ENCODE measurements around the gene CD300E. TPM values are rescaled to one million over a fixed set of nuclear protein-coding genes. Genes with fewer than 3 reads are reported as not detected.

CD300E gene
- total RNA-seq, 1 experiment from 2014 or later, result not detected

GRCh38 chr17:74624131-74624530, 593 bp upstream of the CD300E start:
- no peak for ATAC-seq

DNA sequence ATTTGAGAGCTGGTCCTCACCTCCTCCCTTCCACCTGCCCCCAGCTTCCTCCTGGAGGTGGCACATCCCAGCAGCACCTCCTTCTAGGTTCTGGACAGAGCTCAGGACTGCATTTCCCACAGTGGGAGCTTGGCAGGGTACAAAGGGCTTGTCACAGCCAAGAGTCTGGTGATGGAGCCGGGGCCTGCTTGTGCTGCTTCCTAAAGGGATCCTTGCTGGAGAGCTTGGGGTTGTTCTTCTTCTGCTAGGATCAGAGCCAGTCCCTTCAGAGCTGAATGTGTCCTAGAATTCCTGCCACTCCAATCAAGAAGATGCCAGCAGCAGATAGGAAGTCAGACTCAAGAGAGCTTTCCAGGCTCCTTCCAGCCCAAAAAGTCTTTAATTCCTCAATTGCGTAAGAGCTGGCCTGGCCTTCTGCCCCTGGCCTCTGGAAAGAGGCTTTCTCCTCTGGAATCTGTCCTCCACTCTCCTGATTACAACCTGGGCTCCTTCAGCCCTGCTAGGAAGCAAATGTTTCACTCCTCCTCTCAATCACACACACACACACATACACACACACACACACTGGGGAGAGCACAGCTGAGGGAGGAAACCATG, 4.4 kb downstream of the CD300E start:
- no peak overlapping the region for H3K27ac ChIP-seq (ENCODE audit: low read length)
- intact Hi-C loops (cut with micrococcal nuclease), result no loop called here
- H3K36me3 ChIP-seq (ENCODE audit: low read depth, low read length), result no peaks in the 10 kb centered on the region
- no peaks in the 10 kb centered on the region for H3K9me2 ChIP-seq (replicated peaks; ENCODE audit: low read length)
- H3F3A ChIP-seq (ENCODE audit: low read length, unreplicated experiment), result no peaks in the 10 kb centered on the region
- H4K20me1 ChIP-seq (ENCODE audit: low read length), result no peaks in the 10 kb centered on the region
- TF ChIP-seq EZH2phosphoT487 (IDR thresholded peaks at IDR 0.05; ENCODE audit: borderline replicate concordance, low read length) (no peak), EZH2 (IDR thresholded peaks at IDR 0.05; ENCODE audit: low read length, unreplicated experiment) (no peak)
- TF ChIP-seq, protein P1, sequence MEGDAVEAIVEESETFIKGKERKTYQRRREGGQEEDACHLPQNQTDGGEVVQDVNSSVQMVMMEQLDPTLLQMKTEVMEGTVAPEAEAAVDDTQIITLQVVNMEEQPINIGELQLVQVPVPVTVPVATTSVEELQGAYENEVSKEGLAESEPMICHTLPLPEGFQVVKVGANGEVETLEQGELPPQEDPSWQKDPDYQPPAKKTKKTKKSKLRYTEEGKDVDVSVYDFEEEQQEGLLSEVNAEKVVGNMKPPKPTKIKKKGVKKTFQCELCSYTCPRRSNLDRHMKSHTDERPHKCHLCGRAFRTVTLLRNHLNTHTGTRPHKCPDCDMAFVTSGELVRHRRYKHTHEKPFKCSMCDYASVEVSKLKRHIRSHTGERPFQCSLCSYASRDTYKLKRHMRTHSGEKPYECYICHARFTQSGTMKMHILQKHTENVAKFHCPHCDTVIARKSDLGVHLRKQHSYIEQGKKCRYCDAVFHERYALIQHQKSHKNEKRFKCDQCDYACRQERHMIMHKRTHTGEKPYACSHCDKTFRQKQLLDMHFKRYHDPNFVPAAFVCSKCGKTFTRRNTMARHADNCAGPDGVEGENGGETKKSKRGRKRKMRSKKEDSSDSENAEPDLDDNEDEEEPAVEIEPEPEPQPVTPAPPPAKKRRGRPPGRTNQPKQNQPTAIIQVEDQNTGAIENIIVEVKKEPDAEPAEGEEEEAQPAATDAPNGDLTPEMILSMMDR (conservative IDR thresholded peaks at IDR 0.05; ENCODE audit: low read depth, low read length), result no peak
- no peak for DNase-seq
- H2AFZ ChIP-seq (ENCODE audit: low read length), result no peak overlapping the region
- no peak overlapping the region for H3K4me2 ChIP-seq (ENCODE audit: low read length)
- no TSS peak for BruUV-seq (replicated peaks)
- ATAC-seq, result no peak
- no peaks in the 10 kb centered on the region for H3K79me2 ChIP-seq (ENCODE audit: low read length)
- no peak overlapping the region for H3K9ac ChIP-seq (ENCODE audit: low read length)
- ChIA-PET POLR2A (ENCODE audit: unreplicated experiment) (no interaction called here), CTCF (no interaction called here)
- no peak overlapping the region for H3K4me3 ChIP-seq (ENCODE audit: low read length)
- H3K27me3 ChIP-seq (ENCODE audit: low read length), result peaks cover 86% of the 10 kb centered on the region
- H3K9me3 ChIP-seq (ENCODE audit: low read length), result no peaks in the 10 kb centered on the region
- no peaks in the 10 kb centered on the region for H3K4me1 ChIP-seq (ENCODE audit: insufficient read depth, low read length)

More at GRCh38 chr17:74624131-74624530, 593 bp upstream of the CD300E start:
- no peaks in the 10 kb centered on the region for H3K9me2 ChIP-seq (replicated peaks; ENCODE audit: low read length)
- intact Hi-C loops (cut with micrococcal nuclease), result no loop called here
- no peaks in the 10 kb centered on the region for H4K20me1 ChIP-seq (ENCODE audit: low read length)
- peaks cover 79% of the 10 kb centered on the region for H3K27me3 ChIP-seq (ENCODE audit: low read length)
- no peaks in the 10 kb centered on the region for H3K9me3 ChIP-seq (ENCODE audit: low read length)
- DNase-seq, result no peak
- BruUV-seq (replicated peaks), result no TSS peak
- ChIA-PET POLR2A (ENCODE audit: unreplicated experiment) (no interaction called here), CTCF (no interaction called here)
- no peak overlapping the region for H3K27ac ChIP-seq (ENCODE audit: low read length)
- no peak overlapping the region for H3K4me2 ChIP-seq (ENCODE audit: low read length)
- no peaks in the 10 kb centered on the region for H3F3A ChIP-seq (ENCODE audit: low read length, unreplicated experiment)
- H3K36me3 ChIP-seq (ENCODE audit: low read depth, low read length), result no peaks in the 10 kb centered on the region
- no peak for TF ChIP-seq EZH2 (IDR thresholded peaks at IDR 0.05; ENCODE audit: low read length, unreplicated experiment)
- TF ChIP-seq EZH2phosphoT487 (IDR thresholded peaks at IDR 0.05; ENCODE audit: borderline replicate concordance, low read length), result no peak
- no peaks in the 10 kb centered on the region for H3K79me2 ChIP-seq (ENCODE audit: low read length)
- no peaks in the 10 kb centered on the region for H3K4me1 ChIP-seq (ENCODE audit: insufficient read depth, low read length)
- no peak overlapping the region for H3K4me3 ChIP-seq (ENCODE audit: low read length)
- H3K9ac ChIP-seq (ENCODE audit: low read length), result no peak overlapping the region
- no peak overlapping the region for H2AFZ ChIP-seq (ENCODE audit: low read length)

DNA sequence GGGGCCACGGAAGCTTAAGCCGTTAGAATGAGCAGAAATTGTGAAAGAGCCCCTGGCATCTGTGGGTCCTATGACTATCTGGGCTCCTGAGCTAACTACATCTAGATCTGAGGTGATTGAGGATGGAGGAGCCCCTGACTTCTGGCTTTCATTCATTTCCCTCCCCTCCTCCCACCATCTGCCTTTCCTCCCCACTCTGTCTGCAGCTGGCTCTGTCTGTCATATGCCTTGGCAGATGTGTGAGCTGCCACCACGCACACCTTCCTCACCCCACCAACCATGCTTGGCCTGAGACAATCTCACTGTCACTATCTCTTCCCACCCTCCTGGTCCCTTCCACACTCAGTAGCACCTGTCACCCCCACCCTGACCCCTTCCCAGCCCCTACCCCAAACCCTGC, 5.1 kb downstream of the CD300E start:
- no peaks in the 10 kb centered on the region for H3F3A ChIP-seq (ENCODE audit: low read length, unreplicated experiment)
- intact Hi-C loops (cut with micrococcal nuclease), result no loop called here

More for the DNA sequence above, 5.1 kb downstream of the CD300E start:
- ChIA-PET CTCF (no interaction called here), POLR2A (ENCODE audit: unreplicated experiment) (no interaction called here)
- no peak for ATAC-seq
- H3K36me3 ChIP-seq (ENCODE audit: low read depth, low read length), result no peaks in the 10 kb centered on the region
- TF ChIP-seq, protein P1 (conservative IDR thresholded peaks at IDR 0.05; ENCODE audit: low read depth, low read length), result no peak
- no peak for TF ChIP-seq EZH2 (IDR thresholded peaks at IDR 0.05; ENCODE audit: low read length, unreplicated experiment)
- TF ChIP-seq EZH2phosphoT487 (IDR thresholded peaks at IDR 0.05; ENCODE audit: borderline replicate concordance, low read length), result no peak
- H3K9ac ChIP-seq (ENCODE audit: low read length), result no peak overlapping the region
- no peaks in the 10 kb centered on the region for H3K79me2 ChIP-seq (ENCODE audit: low read length)
- no peak for DNase-seq
- H4K20me1 ChIP-seq (ENCODE audit: low read length), result no peaks in the 10 kb centered on the region
- H3K27me3 ChIP-seq (ENCODE audit: low read length), result peaks cover 90% of the 10 kb centered on the region
- no peaks in the 10 kb centered on the region for H3K9me2 ChIP-seq (replicated peaks; ENCODE audit: low read length)
- no peak overlapping the region for H3K4me2 ChIP-seq (ENCODE audit: low read length)
- no peaks in the 10 kb centered on the region for H3K4me1 ChIP-seq (ENCODE audit: insufficient read depth, low read length)
- no peak overlapping the region for H3K4me3 ChIP-seq (ENCODE audit: low read length)
- BruUV-seq (replicated peaks), result no TSS peak
- no peak overlapping the region for H3K27ac ChIP-seq (ENCODE audit: low read length)
- H2AFZ ChIP-seq (ENCODE audit: low read length), result no peak overlapping the region
- no peaks in the 10 kb centered on the region for H3K9me3 ChIP-seq (ENCODE audit: low read length)

Measured in PC-3 (cell line).